KMS-11 (cell line): ENCODE data around the gene CPNE5.
"Not testable (repeated sequence)": the region's sequence is repeated elsewhere in the genome, so short reads cannot be mapped to it uniquely, and the experiment has no call there.

Experiments used
- H2AFZ ChIP-seq: fragments of 200-600 bp; sonication (generic); 2 replicates; pipeline ENCODE4 v1.6.1; 2016; ENCODE audit warnings: antibody characterized with exemption, mixed run types, low read depth
- H3K27ac ChIP-seq: fragments of 200-600 bp; sonication (generic); 2 replicates; pipeline ENCODE4 v1.6.1; 2016; ENCODE audit warnings: mild to moderate bottlenecking, mixed run types
- H3K27me3 ChIP-seq: fragments of 200-600 bp; sonication (generic); 2 replicates; pipeline ENCODE4 v1.6.1; 2017; ENCODE audit warnings: mild to moderate bottlenecking, low read depth, mixed run types, moderate library complexity; ENCODE audit not compliant: insufficient read depth
- H3K36me3 ChIP-seq: fragments of 200-600 bp; sonication (generic); 2 replicates; pipeline ENCODE4 v1.6.1; 2017; ENCODE audit warnings: mild to moderate bottlenecking, mixed run types; ENCODE audit not compliant: insufficient read depth
- H3K4me1 ChIP-seq: fragments of 200-600 bp; sonication (generic); 2 replicates; pipeline ENCODE4 v1.6.1; 2016; ENCODE audit warnings: mild to moderate bottlenecking, low read depth, mixed run types; ENCODE audit not compliant: poor library complexity, severe bottlenecking
- H3K4me2 ChIP-seq: fragments of 200-600 bp; sonication (generic); 2 replicates; pipeline ENCODE4 v1.7.0; 2016; ENCODE audit warnings: mild to moderate bottlenecking, mixed run types
- H3K4me3 ChIP-seq: fragments of 200-600 bp; sonication (generic); IDR thresholded peaks from 2 replicates; pipeline ENCODE4 v1.6.1; 2017; ENCODE audit warnings: low read depth, low read length, mixed read lengths; ENCODE audit not compliant: insufficient read depth
- H3K79me2 ChIP-seq: fragments of 200-600 bp; sonication (generic); 2 replicates; pipeline ENCODE4 v1.6.1; 2016; ENCODE audit warnings: low read depth, mixed run types; ENCODE audit not compliant: insufficient read depth
- H3K9ac ChIP-seq: fragments of 200-600 bp; sonication (generic); 2 replicates; pipeline ENCODE4 v1.6.1; 2016; ENCODE audit warnings: mild to moderate bottlenecking, mixed run types
- H4K20me1 ChIP-seq: fragments of 200-600 bp; sonication (generic); 2 replicates; pipeline ENCODE4 v1.6.1; 2016; ENCODE audit warnings: mild to moderate bottlenecking, mixed run types; ENCODE audit not compliant: insufficient read depth
- CTCF ChIP-seq: fragments of 200-600 bp; sonication (generic); conservative IDR thresholded peaks from 2 replicates; pipeline ENCODE4 v1.6.1; 2017; ENCODE audit warnings: low read depth, mild to moderate bottlenecking, antibody characterized with exemption, low read length, moderate library complexity, mixed read lengths

CPNE5 gene

GRCh38 chr6:36813526-36813925 is 25.7 kb downstream of the CPNE5 start:
- peaks cover 8% of the 10 kb centered on the region for H3K4me1 ChIP-seq

DNA sequence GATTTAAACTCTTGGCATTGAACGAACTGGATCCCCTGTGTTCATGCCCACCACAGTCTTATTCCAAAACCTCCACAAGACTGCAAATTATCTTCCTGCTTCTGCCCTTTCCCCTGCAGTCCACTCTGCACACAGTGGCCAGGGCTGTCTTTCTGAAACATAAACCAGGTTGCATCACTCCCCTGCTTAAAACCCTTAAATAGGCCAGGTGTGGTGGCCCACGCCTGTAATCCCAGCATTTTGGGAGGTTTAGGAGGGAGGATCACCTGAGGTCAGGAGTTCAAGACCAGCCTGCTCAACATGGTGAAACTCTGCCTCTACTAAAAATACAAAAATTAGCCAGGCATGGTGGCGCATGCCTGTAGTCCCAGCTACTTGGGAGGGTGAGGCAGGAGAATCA is 26.2 kb downstream of the CPNE5 start:
- H3K4me1 ChIP-seq, H4K20me1 ChIP-seq, H3K27ac ChIP-seq, H2AFZ ChIP-seq, H3K4me2 ChIP-seq, H3K4me3 ChIP-seq, H3K36me3 ChIP-seq, H3K79me2 ChIP-seq, H3K9ac ChIP-seq, H3K27me3 ChIP-seq: not testable (repeated sequence)

More at GRCh38 chr6:36813526-36813925, 25.7 kb downstream of the CPNE5 start:
- no peaks in the 10 kb centered on the region for H3K27me3 ChIP-seq
- no peaks in the 10 kb centered on the region for H4K20me1 ChIP-seq
- no peak overlapping the region for H3K4me3 ChIP-seq
- no peak for TF ChIP-seq CTCF
- H3K36me3 ChIP-seq, result no peaks in the 10 kb centered on the region
- H3K79me2 ChIP-seq, result no peaks in the 10 kb centered on the region
- H3K27ac ChIP-seq, result no peak overlapping the region
- H3K4me2 ChIP-seq, result no peak overlapping the region
- H2AFZ ChIP-seq, result no peak overlapping the region
- H3K9ac ChIP-seq, result no peak overlapping the region

DNA sequence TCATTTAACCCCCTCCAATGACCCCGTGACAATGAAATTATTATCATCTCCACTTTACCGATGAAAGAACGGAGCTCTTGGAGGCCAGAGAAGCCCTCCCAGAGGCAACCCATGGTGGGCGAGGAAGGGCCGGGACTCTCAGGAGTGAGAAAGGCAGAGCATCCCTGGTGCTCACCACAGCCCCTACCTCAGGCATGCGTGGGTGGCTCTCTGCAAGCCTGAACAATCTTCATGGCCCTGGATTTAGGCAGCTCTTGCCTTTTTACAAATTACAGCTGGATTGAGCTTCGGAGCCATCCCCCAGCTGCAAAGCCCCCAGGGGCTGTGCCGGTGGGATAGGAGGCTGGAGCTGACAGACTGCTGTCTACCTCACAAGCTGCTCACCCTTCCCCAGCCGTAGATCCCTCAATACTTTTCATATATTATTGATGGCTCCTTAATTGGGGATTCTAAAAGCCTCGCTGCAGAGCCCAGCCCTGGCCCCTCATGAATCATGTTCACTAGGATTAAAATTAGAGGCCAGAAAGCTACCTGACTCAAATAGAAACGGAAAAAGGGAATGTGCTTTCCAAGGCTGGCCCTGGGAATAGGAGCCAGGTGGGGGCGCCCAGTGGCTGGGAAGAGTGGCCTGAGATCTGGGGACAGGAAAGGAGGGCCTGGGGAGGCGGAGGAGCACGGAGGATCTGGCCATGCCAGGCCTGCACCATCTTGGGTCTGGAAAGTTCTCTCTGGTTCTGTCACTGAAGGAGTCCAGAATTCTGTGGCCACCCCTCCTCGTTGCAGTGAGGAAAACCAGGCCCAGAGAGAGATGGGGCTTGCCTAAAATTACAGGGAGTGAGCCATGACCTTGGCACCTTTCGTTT is 29.1 kb downstream of the CPNE5 start:
- Histone ChIP-seq H3K4me1 (no peaks in the 10 kb centered on the region), H2AFZ (no peak overlapping the region), H3K27ac (no peak overlapping the region), H3K4me3 (no peak overlapping the region), H3K4me2 (no peak overlapping the region), H3K9ac (no peak overlapping the region), H3K79me2 (no peaks in the 10 kb centered on the region), H4K20me1 (no peaks in the 10 kb centered on the region), H3K36me3 (no peaks in the 10 kb centered on the region), H3K27me3 (no peaks in the 10 kb centered on the region)
- TF ChIP-seq CTCF, result no peak

DNA sequence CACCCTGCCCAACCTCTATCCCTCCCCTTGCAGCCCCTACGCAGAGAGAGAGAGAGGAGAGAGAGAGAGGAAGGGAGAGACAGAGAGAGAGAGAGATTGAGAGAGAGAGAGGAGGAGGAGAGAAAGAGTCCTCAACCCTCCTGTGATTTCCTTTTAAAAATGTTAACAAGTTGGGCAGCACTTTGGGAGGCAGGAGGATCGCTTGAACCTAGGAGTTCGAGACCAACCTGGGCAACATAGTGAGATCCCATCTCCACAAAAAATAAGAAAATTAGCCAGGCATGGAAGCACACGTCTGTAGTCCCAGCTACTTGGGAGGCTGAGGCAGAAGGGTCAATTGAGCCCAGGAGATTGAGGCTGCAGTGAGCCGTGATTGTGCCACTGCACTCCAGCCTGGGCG is 30.1 kb downstream of the CPNE5 start:
- Histone ChIP-seq H3K79me2 (no peaks in the 10 kb centered on the region), H3K36me3 (no peaks in the 10 kb centered on the region), H3K4me2 (no peak overlapping the region), H3K27ac (no peak overlapping the region), H3K4me3 (no peak overlapping the region), H4K20me1 (no peaks in the 10 kb centered on the region), H3K4me1 (no peaks in the 10 kb centered on the region), H2AFZ (no peak overlapping the region), H3K27me3 (no peaks in the 10 kb centered on the region), H3K9ac (no peak overlapping the region)
- no peak for TF ChIP-seq CTCF

GRCh38 chr6:36808634-36809033 is 30.6 kb downstream of the CPNE5 start:
- Histone ChIP-seq H3K4me3 (no peak overlapping the region), H3K4me2 (no peak overlapping the region), H3K27me3 (no peaks in the 10 kb centered on the region), H3K9ac (no peak overlapping the region), H3K36me3 (no peaks in the 10 kb centered on the region), H3K79me2 (no peaks in the 10 kb centered on the region), H2AFZ (no peak overlapping the region), H4K20me1 (no peaks in the 10 kb centered on the region), H3K27ac (no peak overlapping the region), H3K4me1 (no peaks in the 10 kb centered on the region)
- no peak for TF ChIP-seq CTCF
